Measurements from ENCODE around the gene PTPRN2.

- TF ChIP-seq CTCF (conservative IDR thresholded peaks at IDR 0.05; ENCODE audit: low read length) (no peak), EZH2phosphoT487 (IDR thresholded peaks at IDR 0.05; ENCODE audit: borderline replicate concordance, low read depth, low read length) (no peak)
Measured at GRCh38 chr7:157887400-157887799, 700.2 kb downstream of the PTPRN2 start.

Measured in OCI-LY7 (cell line).